Measurements from ENCODE around the gene HPS5.
"Not testable (repeated sequence)": the region's sequence is repeated elsewhere in the genome, so short reads cannot be mapped to it uniquely, and the experiment has no call there.

HPS5 gene

DNA sequence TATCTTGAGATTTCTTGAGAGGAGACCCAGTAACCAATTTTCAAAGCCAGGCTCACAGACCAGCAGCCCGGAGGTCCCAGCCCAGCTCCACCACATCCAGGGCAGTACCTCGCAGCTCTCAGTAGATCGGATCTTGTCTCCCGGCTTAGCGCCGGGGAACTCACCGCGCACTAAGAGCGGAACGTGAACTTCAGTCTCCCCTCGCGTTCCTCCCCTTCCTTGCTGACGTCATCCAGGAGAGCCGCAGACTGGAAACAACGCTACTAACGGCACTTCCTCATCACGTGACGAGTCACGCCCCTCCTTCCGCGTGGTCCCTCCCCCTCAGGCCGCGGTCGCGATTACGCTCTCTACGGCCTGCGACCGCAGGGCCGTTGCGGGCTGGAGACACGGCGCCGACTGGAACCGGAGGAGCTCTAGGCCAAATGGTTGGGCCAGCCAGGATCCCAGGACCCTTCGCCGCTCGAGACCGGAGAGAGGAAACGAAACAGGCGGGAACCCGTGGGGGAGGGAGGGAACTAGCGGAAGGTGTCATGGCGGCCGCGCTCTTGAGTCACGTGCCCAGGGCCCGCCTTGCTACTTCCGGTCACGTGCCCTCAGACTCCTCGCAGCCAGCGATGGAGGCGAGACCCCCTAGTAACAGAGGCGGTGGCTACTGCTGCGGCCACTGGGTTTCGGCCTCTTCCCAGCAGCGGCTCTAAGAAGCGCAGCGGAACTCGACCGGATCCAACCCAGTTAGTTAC is at the start of gene HPS5, which contains the start of gene GTF2H1:
Gene HPS5, minus strand, starts transcription at position 172 of the 743 bp plus-strand sequence. CDS start 4,282 bp downstream, outside the sequence.
Gene GTF2H1, plus strand, starts transcription at position 599 of the 743 bp plus-strand sequence. CDS start 10,508 bp downstream, outside the sequence.
- peak; percentile 99 for DNase-seq

DNA sequence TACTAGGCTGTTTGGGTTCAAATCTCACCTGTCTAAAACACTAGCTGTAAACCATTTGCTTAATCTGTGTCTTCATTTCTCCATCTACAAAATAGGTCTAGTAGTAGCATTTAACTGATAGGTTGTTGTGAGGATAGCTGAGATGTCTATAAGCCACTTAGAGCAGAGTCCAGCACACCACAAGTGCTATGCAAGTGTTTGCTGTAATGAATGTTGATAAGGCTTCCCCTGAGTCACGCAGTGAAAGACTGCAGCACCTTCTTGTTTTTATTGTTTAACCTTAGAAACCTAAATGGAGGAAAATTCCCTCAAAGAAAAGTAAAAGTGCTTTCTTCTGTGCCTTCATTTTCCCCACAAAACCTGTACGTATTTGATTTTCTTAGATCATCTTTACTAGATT is 49.3 kb upstream of the HPS5 start:
- DNase-seq = no peak

GRCh38 chr11:18369398-18369797 is 47.5 kb upstream of the HPS5 start:
- no peak for DNase-seq

GRCh38 chr11:18368221-18368620 is 46.3 kb upstream of the HPS5 start:
- no peak for DNase-seq

DNA sequence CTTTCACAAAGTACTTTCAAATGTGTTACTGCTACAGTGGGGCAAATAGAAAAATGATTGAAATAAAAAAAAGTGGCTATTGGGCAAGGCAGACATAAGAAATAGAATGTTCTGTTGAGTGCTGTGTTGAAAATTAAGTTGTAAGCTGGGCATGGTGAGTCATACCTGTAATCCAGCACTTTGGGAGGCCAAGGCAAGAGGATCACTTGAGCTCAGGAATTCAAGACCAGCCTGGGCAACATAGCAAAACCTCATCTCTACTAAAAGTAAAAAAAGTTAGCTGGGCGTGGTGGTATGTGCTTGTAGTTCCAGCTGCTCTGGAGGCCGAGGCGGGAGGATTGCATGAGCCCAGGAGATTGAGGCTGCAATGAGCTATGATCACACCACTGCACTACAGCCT is 45.5 kb upstream of the HPS5 start:
- no peak for DNase-seq

DNA sequence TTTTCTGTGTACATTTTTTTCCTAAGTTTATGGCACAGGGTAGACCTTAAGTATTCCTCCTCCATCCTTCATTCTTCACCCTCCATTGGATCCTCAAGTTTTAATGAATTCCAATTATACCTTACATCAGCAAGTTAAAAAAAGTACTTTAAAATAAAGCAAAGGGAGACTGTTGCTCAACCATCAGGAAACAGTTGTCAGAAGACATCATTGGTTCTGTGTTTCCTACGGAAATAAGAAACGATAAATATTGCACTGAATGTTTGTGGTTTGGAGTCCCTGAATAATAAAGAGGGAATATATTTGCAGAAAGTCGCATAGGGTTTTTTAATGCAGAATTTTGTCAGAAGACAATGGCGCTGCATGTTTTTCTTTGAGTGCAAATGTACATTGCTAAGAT is 44.3 kb upstream of the HPS5 start:
- no peak for DNase-seq

DNA sequence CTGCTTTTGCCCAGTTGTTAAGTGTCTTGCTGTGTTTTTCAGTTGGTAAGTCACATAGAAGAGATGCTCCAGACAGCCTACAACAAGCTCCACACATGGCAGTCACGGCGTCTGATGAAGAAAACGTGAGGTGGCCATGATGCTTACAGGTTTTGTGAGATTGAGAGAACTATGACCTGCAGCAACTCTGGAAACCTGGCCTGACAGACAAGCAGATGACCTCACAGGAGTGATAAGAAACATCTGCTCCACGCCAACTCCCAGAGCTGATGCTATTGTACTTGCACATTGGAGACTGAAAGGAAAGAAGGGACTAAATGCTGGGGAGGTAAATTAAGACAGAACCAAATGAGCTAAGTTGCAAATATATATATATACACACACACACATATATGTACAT is 43.8 kb upstream of the HPS5 start:
- no peak for DNase-seq

DNA sequence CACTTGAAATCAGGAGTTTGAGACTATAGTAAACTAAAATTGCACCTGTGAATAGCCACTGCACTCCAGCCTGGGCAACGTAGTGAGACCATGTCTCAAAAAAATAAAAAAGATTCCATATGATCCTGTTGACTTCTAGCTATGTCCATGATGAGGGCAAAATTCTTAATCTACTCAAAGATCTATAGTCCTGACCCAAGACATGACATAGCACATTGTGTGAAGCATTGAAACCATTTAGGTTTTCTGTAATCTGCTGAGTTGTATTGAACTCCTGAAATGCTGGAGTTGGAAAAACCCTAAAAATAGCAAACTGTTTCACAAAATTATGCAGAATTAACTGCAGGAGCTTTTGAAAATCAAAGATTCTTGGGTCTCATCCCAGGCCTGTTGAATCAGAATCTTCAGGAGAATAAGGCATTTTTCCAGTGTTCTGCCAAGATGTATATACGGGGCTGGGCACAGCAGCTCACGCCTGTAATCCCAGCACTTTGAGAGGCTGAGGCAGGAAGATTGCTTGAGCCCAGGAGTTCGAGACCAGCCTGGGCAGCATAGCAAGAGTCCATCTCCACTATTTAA is 42.6 kb upstream of the HPS5 start:
- DNase-seq = no peak

GRCh38 chr11:18361154-18361553 is 39.2 kb upstream of the HPS5 start:
- DNase-seq = no peak

GRCh38 chr11:18358646-18359045 is 36.7 kb upstream of the HPS5 start:
- no peak for DNase-seq

- DNase-seq = no peak
Measured at GRCh38 chr11:18352581-18352980, 30.6 kb upstream of the HPS5 start.

GRCh38 chr11:18347471-18348125 is 25.7 kb upstream of the HPS5 start:
- no peak for DNase-seq

DNA sequence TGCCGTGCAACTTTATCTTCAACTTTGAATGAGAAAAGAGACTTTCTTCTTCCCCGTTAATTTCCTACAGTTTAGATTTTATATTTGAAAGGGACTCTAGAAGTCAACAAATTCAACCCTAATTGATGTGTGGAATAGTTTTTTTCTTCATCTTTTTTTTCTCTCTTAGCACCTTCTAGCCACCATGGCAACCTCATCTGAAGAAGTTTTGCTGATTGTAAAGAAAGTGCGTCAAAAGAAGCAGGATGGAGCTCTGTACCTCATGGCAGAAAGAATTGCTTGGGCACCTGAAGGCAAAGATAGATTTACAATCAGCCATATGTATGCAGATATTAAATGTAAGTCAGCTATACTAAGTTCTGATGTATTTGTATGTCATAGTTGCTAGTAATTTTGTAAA is 11.0 kb upstream of the HPS5 start:
- no peak for DNase-seq

DNA sequence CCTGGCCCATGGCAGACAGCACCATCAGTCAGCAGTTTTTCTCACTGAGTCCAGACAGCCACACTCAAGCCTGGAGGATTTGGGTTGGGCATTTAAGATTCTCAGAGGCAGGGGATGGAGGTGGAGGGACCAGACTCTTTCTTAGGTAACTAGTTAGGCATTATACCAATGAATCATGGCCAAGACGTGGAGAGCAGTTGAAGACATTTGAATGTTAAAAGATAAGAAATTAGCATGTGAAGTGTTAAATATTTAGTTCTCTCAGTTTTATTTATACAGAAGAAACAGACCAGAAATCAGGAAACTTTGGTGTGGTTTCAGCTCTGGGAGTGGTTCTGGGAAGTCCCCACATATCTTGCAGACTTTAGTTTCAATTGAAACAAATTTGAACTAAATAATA is 10.4 kb upstream of the HPS5 start:
- no peak for DNase-seq

DNA sequence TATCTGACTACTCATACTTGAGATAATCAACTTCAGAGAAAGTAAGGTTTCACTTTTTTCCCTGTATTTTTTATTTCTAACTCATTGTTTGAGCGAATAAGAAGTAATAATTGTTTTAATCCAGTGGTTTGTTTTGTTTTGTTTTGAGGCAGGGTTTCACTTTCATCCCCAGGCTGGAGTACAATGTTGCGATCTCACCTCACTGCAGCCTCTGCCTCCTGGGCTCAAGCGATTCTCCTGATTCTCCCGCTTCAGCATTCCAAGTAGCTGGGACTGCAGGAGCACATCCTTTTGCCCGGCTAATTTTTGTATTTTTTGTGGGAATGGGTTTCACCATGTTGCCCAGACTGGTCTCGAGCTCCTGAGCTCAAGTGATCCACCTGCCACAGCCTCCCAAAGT is 9.0 kb upstream of the HPS5 start:
- DNase-seq = no peak

GRCh38 chr11:18329196-18329870 is 7.4 kb upstream of the HPS5 start:
- no peak for DNase-seq

DNA sequence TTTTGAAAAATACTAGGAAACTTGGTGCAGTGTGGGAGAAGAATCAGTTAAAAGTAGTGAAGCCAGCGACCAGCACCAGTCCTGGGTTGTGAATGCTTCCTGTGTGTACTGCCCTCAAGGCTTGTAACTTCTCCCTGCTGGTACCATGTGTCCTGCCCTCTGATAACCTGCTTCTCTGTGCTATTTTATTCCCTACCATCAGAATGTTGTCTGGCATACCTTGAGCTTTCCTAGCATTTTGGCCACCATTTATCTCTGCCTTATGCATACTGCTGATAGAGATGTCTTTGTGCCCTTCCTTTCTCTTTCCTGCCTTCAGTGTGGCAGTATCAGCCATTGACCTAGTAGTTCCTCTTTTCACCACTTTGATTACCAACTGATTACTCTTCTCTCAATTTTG is 2.4 kb upstream of the HPS5 start:
- peak; percentile 30 for DNase-seq

DNA sequence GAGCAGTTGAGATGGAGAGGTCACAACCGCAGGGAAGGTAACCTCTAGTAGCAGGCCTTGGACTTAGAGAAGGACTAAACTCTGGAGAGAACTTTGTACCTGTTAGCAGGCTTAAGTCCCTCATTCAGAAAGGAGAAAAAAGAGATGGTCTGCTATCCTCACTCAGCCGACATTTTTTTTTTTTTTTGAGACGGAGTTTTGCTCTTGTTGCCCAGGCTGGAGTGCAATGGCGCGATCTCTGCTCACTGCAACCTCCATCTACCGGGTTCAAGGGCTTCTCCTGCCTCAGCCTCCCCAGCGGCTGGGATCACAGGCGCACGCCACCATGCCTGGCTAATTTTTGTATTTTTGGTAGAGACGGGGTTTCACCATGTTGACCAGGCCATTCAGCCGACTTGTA is 1.9 kb upstream of the HPS5 start:
- DNase-seq = not testable (repeated sequence)

GRCh38 chr11:18322818-18323570 is 1.1 kb upstream of the HPS5 start:
- no peak for DNase-seq

DNA sequence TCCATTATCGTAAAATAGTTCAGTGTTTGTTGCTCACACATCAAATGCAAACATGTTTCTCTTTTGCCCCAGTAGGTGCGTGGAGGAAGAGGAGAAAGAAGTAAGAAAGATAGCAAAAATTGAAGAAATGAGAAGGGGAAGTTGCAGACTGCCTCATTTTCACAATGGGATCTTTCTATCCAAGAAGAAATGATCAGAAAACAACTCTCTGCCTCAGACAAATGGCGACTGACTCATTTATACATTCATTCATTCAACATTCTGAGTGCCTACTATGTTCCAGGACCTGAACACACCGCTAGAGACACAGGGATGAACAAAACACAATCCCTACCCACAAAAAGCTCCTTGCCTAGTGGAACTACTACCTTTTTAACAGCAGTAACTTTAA is 367 bp downstream of the HPS5 start:
- peak; percentile 65 for DNase-seq

DNA sequence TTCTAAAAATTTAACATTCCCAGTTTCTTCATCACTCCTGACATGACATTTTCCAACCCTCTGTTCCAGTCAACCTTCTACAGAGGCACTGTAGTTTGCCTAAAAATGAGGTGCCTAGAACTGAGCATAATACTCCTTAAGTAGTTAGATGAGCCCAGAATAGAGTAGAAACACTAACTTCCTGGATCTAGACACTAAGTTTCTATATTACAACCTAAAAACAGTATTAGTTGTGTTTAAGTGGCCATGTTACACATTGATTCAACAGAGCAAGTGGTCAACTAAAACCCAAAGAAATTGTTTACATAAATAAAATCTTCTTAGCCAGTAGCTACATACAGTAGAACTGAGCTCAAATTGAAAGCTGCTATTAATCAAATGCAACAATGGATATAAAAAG is 1.3 kb downstream of the HPS5 start:
- peak; percentile 53 for DNase-seq

- DNase-seq = no peak
Measured at GRCh38 chr11:18319914-18320313, 2.0 kb downstream of the HPS5 start.

GRCh38 chr11:18317551-18317950 is 4.4 kb downstream of the HPS5 start:
- no peak for DNase-seq

Measured in suppressor macrophage treated with lipopolysaccharide for 4 hours (primary cell).